Mesothelial cell of epicardium (in vitro differentiated cells): ENCODE measurements around the gene LAMC3. TPM values are rescaled to one million over a fixed set of nuclear protein-coding genes. Genes with fewer than 3 reads are reported as not detected.

ENCODE experiments used
- DNase-seq, 2 experiments: peaks; one replicate each; pipeline ENCODE4 v3.0.0; 2021; ENCODE audit warnings: low spot score in 2 of 2; ENCODE audit not compliant: unreplicated experiment in 2 of 2
- H3K27ac Mint-ChIP-seq: 2 replicates; pipeline ENCODE4 v1.8.0; 2021; ENCODE audit warnings: mixed read lengths
- H3K27me3 Mint-ChIP-seq: 2 replicates; pipeline ENCODE4 v1.8.0; 2021; ENCODE audit warnings: low read depth, mixed read lengths
- H3K36me3 Mint-ChIP-seq: 2 replicates; pipeline ENCODE4 v1.8.0; 2021; ENCODE audit warnings: mixed read lengths
- H3K4me1 Mint-ChIP-seq: 2 replicates; pipeline ENCODE4 v1.8.0; 2021; ENCODE audit warnings: mixed read lengths
- H3K4me3 Mint-ChIP-seq: 2 replicates; pipeline ENCODE4 v1.8.0; 2021; ENCODE audit warnings: mild to moderate bottlenecking, moderate library complexity, mixed read lengths
- H3K9me3 Mint-ChIP-seq: 2 replicates; pipeline ENCODE4 v1.8.0; 2021; ENCODE audit warnings: mixed read lengths
- total RNA-seq: library from RNA; stranded (reverse); gene quantifications from 3 replicates; pipeline ENCODE4 v1.2.1, GENCODE V29; 2021
- TF ChIP-seq, protein P1 (sequence below): fragments of 200-600 bp; sonication (generic); IDR thresholded peaks from one replicate; pipeline ENCODE4 v1.5.0; 2021; ENCODE audit warnings: antibody characterized with exemption; ENCODE audit not compliant: unreplicated experiment

LAMC3 gene
- total RNA-seq, 1 donor from 2014 or later, result 18.3 TPM

DNA sequence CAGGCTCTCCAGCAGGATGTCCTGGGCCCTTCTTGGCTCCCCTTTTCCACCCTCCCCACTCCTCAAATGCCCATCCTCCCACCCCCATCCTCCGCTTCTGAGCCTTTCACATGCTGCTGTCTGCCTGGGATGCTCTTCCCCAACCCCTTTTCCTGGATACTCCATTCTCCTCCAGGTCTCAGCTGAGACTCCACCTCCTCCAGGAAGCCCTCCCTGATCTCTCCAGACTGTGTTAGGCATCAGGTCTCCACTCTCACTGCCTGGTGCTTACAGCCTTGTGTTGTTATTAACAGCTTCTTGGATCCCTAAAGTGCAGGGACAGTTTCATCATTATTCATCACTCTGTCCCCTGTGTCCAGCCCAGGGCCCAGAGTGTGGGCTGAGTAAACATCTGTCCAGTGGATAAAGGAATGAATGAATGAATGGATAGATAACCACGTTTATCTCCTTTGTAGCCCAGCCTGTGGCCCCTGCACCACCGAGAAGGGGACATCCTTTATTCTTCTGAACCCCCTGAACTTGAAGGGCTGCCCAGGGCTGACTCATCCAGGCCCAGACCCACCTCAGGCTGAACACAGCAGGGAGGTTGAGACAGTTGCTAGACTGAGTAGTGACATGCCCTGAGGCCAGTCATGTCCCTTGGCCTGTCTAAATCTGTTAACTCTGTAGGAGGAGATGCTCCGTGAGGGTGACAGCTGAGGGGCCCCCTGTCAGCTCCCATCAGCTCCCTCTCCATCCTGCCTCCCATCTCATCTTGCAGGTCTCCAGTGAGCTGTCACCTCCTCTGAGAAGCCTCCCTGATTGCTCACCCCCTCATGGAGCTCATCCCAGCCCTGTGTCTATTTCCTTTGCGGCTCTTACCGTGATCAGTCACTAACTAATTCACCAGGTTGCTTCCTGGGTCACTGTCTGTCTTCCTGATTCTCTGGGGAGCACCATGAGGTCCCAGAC lies 14.6 kb upstream of the LAMC3 start:
- H3K27me3 Mint-ChIP-seq, result peaks cover 13% of the 10 kb centered on the region
- no peak overlapping the region for H3K27ac Mint-ChIP-seq
- H3K9me3 Mint-ChIP-seq, result no peaks in the 10 kb centered on the region
- peaks cover 19% of the 10 kb centered on the region for H3K4me1 Mint-ChIP-seq
- no peaks in the 10 kb centered on the region for H3K36me3 Mint-ChIP-seq
- no peak for DNase-seq
- H3K4me3 Mint-ChIP-seq, result no peak overlapping the region
- TF ChIP-seq, protein P1, sequence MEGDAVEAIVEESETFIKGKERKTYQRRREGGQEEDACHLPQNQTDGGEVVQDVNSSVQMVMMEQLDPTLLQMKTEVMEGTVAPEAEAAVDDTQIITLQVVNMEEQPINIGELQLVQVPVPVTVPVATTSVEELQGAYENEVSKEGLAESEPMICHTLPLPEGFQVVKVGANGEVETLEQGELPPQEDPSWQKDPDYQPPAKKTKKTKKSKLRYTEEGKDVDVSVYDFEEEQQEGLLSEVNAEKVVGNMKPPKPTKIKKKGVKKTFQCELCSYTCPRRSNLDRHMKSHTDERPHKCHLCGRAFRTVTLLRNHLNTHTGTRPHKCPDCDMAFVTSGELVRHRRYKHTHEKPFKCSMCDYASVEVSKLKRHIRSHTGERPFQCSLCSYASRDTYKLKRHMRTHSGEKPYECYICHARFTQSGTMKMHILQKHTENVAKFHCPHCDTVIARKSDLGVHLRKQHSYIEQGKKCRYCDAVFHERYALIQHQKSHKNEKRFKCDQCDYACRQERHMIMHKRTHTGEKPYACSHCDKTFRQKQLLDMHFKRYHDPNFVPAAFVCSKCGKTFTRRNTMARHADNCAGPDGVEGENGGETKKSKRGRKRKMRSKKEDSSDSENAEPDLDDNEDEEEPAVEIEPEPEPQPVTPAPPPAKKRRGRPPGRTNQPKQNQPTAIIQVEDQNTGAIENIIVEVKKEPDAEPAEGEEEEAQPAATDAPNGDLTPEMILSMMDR, result no peak

DNA sequence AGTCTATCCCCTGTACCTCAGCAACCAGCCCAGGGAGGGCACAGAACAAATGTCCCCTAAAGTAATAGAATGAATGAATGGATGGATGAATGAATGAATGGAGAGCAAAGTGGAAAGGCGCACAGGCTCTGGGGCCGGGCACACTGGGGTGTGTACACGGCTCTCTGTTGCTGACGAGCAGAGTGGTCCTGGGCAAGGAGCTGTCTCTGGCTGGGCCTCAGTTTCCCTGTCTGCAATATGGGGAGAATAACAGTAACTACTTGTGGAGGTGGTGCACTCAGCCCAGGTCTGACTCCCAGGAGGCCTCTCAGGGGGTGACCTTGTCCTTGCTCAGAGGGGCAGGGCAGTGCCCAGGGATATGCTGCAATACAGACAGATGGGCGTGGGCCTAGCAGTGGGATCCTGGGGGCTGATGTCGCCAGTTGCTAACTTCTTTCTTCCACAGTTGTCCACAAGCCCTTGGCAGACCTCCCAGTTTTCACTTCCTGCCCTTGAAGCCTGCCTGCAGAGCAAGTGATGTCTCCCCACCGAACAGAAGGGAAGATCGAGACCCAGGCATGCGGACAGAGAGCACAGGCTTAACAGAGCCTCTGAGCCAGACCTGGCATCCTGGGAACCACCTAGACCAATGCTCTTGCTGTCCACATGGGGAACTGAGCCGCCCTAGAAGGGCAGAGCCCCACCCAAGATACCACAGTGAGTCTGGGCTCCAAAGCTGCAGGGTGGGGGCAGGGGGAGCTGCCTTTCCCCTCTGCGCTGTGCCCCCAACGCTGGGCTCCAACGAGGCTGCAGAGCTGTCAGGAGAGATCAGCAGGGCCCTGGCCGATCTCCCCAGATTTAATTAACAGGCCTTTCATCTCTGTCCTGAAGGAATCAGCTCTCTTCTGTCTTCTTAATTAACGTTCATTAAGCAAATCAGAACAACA lies 13.6 kb upstream of the LAMC3 start:
- Mint-ChIP-seq H3K4me1 (peaks cover 18% of the 10 kb centered on the region), H3K27me3 (peaks cover 21% of the 10 kb centered on the region), H3K4me3 (no peak overlapping the region), H3K36me3 (no peaks in the 10 kb centered on the region), H3K27ac (no peak overlapping the region), H3K9me3 (no peaks in the 10 kb centered on the region)
- DNase-seq, result no peak
- TF ChIP-seq, protein P1, result no peak

DNA sequence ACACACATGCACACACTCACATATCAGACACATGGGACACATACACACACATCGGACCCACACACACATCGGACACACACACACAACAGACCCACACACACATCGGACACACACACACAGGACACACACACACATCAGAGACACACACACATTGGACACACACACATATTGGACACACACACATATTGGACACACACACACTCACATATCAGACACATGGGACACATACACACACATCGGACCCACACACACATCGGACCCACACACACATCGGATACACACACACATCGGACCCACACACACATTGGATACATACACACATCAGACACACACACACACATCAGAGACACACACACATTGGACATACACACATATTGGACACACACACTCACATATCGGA lies 12.8 kb upstream of the LAMC3 start:
- Mint-ChIP-seq H3K36me3 (no peaks in the 10 kb centered on the region), H3K9me3 (no peaks in the 10 kb centered on the region), H3K27me3 (peaks cover 29% of the 10 kb centered on the region), H3K4me3 (no peak overlapping the region), H3K27ac (no peak overlapping the region), H3K4me1 (peaks cover 13% of the 10 kb centered on the region)
- DNase-seq, result no peak
- TF ChIP-seq, protein P1, result no peak

DNA sequence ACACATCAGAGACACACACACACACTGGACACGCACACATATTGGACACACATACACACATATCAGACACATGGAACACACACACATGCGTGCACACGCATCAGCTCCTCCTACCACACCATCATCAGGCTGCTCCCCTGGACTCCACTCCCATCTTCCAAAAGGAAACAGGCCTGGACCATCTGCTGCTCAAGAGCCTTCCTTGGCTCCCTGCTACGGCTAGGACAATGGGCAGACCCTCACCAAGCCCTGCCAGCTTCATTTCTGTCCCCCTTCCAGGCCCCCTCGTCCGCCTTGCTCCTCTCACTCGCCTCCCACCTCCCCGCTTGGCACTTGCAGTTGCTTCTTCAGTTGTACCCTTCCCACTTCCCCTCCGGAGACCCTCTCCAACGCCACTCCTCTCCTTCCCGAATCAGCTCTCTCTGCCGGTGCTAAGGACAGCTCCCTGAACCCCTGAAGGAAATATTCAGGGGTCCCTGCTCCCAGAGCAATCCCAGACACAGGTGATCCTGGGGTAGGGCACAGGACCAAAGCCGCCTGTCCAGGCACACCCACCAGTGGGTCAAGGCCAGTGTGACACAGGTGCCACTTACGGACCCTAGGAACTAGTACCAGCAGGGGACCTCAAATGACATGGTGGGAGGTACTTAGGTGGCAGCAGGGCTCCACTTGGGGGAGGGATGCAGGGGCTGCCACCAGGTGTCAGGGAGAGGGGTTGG lies 12.1 kb upstream of the LAMC3 start:
- no peak overlapping the region for H3K27ac Mint-ChIP-seq

DNA sequence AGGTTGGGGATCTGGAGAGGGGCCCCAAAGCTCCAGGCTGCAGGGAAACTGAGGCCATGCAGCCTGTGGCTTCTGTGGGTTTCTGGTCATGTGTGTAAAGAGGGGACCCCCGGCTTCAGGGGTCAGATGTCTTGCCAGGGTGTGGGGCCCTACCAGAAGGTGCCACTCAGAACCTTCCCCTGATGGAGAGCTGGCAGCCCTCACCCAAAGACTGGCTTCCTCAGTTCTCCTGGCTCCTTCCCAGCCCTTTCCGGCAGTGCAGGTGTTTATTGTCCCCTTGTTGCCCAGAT lies 11.6 kb upstream of the LAMC3 start:
- Mint-ChIP-seq H3K4me1 (peaks cover 4% of the 10 kb centered on the region), H3K27ac (no peak overlapping the region), H3K9me3 (no peaks in the 10 kb centered on the region), H3K4me3 (no peak overlapping the region), H3K27me3 (peaks cover 32% of the 10 kb centered on the region), H3K36me3 (no peaks in the 10 kb centered on the region)
- TF ChIP-seq, protein P1, result no peak
- no peak for DNase-seq

More for the DNA sequence above, 12.1 kb upstream of the LAMC3 start:
- TF ChIP-seq, protein P1, result no peak
- Mint-ChIP-seq H3K36me3 (no peaks in the 10 kb centered on the region), H3K9me3 (no peaks in the 10 kb centered on the region), H3K27me3 (peaks cover 32% of the 10 kb centered on the region), H3K4me3 (no peak overlapping the region), H3K4me1 (peaks cover 6% of the 10 kb centered on the region)
- DNase-seq, result no peak
